NCI-H1092 (cell line): ENCODE measurements around the gene ZC3H18.

Experiments used
- DNase-seq: peaks from one replicate; lab custom pipeline; 2025; lab: John Stamatoyannopoulos, UW

ZC3H18 gene

GRCh38 chr16:88623858-88624257 is 53.7 kb downstream of the ZC3H18 start:
- no peak for DNase-seq

GRCh38 chr16:88624481-88624880 is 54.3 kb downstream of the ZC3H18 start:
- DNase-seq, result no peak

DNA sequence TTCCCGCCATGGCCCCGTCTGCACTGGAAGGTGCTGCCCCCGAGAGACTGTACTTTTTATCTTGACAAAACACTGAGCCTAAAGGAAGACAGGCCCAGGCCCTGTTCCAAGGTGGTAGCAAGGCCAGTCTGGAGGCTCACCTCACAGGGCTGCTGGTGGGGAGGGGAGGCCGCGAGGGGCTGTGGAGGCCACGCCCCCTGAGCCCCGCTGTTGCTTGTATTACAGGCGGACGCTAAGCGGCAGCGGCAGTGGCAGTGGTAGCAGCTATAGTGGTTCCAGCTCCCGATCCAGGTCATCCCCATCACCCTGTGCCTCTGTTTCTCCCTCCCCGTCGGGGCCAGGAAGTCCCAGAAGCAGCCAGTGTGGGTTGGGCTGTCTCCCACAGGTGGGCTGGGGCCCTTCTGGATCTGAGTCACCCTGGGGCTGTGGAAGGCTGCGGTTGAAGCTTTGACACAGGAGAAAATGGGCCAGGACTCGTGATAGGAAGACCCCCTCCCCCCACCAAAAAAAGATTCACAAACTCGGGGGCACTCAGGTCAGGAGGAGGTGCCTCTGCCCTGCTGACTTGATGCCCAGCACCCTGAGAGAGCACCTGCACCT is 54.9 kb downstream of the ZC3H18 start:
- DNase-seq, result no peak

- no peak for DNase-seq
Measured at GRCh38 chr16:88626646-88627045, 56.4 kb downstream of the ZC3H18 start.

- DNase-seq, result no peak
Measured at GRCh38 chr16:88627531-88628411, 57.6 kb downstream of the ZC3H18 start.

GRCh38 chr16:88628512-88628974 is 58.3 kb downstream of the ZC3H18 start:
- no peak for DNase-seq

DNA sequence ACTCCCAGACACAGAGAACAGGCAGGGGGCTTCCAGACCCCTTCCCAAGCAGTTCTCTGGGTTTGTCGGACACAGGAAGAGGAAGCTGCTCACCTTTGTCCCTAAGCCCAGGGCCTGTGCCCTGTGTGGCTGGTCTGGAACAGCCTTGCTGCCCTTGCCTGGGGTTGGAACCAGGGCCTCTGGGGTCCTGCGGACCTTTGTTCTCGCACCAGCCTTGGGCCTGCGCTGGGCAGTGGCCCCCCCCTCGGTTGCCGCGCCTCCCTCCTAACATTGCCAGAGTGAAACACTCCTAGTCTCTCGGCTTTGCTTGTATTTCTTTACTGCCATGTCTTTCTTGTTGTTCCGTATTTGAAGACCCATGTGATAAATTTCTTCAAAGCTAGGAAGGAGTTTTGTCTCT is 59.6 kb downstream of the ZC3H18 start:
- no peak for DNase-seq

- DNase-seq, result no peak
Measured at GRCh38 chr16:88630433-88630832, 60.2 kb downstream of the ZC3H18 start.

DNA sequence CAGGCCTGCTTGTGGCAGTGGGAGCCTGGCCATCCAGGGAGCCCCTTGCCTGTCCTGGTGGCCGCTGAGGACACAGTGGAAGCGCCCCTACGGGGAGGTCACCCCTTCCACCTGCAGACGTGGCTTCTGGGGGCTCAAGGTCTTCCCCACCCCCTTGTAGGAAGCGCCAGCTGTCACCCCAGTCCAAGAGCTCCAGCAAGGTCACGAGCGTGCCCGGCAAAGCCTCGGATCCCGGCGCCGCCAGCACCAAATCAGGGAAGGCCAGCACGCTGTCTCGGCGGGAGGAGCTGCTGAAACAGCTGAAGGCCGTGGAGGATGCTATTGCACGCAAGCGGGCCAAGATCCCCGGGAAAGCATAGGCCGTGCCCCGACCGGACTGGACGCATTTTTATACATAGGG is 60.7 kb downstream of the ZC3H18 start:
- no peak for DNase-seq

- no peak for DNase-seq
Measured at GRCh38 chr16:88631384-88631783, 61.2 kb downstream of the ZC3H18 start.

DNA sequence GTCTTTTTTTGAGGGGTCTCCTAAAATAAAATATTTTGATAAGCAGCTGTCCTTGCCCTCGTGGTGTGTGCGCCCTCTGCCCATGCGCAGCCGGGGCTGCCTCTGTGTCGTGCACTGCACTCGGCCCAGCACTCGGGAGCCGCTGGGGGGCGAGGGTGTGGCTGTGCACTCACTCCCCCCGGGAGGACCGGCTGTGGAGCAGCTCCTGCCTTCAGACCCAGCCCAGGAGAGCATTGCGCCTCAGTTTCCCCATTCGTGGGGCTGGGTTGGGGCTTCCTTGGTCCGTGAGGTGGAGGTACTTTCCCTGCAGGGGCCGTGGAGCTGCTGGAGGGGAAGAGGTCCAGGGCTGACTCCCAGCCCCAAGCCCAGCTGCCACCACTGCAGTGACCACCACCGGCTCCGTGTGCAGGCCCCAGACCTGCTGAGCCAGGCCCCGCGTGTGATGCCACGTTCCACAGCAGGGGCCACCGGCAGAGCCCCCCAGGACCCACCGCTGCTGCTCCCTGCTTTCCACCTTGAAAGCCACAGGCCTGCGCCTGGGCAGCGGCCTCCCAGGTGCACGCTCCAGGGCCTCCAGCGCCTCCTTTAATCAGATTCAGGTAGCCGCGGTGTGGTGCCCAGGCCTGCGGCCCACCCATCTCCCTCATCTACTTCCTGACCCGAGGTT is 61.9 kb downstream of the ZC3H18 start:
- no peak for DNase-seq

DNA sequence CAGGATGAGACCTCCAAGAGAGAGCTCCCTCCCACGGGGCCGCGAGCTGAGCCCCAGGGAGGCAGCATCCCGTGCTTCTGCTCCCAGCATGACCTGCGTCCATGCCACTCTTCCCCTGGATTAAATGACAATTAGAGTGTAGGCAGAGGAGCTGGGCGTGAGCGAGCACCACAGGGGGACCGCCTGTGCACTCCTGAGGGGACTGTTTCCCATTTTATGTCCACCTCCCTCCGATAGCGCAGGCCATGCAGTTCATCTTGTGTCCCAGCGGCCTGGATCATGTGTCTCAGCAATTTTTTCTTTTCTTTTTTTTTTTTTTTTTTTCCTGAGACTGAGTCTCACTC is 62.4 kb downstream of the ZC3H18 start:
- no peak for DNase-seq

DNA sequence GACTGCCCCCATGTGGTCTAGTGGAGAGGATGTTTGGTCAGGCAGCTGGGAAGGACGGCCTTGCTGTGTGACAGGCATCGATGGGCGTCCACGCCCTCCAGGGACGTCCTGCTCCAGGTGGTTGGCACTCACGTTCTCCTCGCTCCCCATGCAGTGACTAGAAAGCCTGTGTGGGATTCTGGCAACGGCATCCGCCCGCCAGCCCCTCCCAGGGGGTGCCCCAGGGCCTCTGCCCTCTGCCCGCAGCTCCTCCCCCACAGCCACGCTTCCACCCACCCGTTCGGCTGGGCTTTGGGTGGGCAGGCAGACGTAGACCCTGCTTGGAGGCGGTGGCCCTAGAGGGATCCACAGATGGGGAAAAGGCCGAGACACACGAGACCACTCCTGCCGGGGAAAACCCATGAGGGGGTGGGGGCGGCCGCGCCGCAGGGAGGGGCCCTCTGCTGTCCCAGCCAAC is 63.5 kb downstream of the ZC3H18 start:
- no peak for DNase-seq

- no peak for DNase-seq
Measured at GRCh38 chr16:88634141-88634993, 64.2 kb downstream of the ZC3H18 start.

DNA sequence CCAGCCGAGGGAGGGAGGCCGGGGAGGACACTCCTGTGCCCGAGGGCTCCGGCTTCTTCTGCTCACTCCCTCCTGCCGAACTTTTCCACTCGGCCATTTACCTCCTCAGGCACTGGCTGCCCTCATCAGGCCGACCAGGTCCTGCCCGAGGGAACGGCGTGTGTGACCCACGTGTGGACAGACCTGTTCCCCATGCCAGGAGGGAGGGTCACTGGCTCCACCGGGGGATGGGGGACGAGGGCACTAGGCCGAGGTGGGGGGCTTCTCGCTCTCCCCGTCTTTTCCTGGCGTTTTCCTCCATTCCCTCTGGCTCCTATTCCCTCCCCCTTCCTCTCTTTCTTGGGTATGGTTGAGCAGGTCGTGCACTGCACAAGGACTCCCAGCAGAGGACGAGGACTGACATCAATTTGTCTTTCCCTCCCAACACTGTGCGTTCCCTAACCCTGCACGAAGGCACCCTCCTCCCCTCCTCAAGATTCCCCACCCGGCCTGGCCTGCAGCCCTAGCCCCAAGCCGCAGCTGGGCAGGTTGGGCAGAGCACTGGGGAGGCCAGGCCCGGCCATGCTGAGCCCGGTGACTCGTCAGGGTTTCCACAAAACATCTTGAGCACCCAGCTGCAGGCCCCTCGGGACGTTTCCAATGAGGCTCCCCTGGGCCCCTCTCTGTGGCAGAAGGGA is 64.9 kb downstream of the ZC3H18 start:
- no peak for DNase-seq

- DNase-seq, result no peak
Measured at GRCh38 chr16:88635671-88636319, 65.6 kb downstream of the ZC3H18 start.

DNA sequence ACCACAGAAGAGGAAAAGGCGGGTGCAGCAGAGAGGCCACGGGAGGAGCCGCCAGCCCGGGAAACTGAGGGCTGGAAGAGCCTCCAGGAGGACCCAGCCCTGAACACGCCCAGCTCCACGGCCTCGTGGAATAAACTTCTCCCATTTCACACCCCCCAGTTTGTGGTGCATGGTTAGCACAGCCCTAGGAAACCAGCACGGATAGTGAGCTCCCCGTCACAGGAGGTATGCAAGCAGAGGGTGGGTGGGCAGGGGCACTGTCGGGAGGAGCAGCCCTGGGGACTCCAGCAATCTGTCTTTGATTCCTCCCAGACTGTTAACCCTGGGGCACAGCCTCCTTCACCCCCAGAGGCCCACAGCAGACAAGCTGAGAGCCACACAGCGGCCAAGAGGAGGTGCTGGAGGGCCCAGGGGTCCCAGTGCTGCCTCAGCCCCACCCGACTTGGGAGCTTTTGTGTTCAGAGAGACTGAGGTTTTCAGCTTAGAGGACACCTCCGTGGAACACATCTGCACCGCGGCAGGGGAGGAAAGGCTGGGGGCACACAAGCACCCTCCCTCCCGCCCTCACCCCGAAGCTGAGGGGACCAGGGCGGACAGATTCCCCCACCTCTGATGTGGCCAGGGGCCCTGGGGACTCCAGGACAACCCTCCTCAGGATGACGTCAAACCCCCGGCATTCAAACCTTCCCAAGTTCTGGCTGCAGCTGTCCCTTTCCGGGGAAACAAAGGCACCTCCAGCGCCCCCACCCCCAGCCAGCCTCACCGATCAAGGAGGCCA is 66.5 kb downstream of the ZC3H18 start:
- no peak for DNase-seq

- no peak for DNase-seq
Measured at GRCh38 chr16:88638323-88639230, 68.4 kb downstream of the ZC3H18 start, which contains the start of gene IL17C. Gene IL17C (plus strand): TSS chr16:88638572. CDS start chr16:88638642, 70 bp downstream.
